Panc1 (cell line): ENCODE data around the gene EIPR1.

Experiments
- POLR2AphosphoS5 ChIP-seq: IDR thresholded peaks from 2 replicates; pipeline ENCODE4 v1.6.1; 2012; ENCODE audit warnings: mild to moderate bottlenecking, low read depth, low read length, moderate library complexity
- SIN3A ChIP-seq: IDR thresholded peaks from 2 replicates; pipeline ENCODE4 v1.6.1; 2012; ENCODE audit warnings: low read depth, mild to moderate bottlenecking, low read length, moderate library complexity, borderline replicate concordance; ENCODE audit not compliant: insufficient read depth
- TCF7L2 ChIP-seq: IDR thresholded peaks from 2 replicates; pipeline ENCODE4 v1.6.1; 2011; ENCODE audit warnings: mild to moderate bottlenecking, low read depth, low read length, inconsistent platforms
- TF ChIP-seq, protein P1 (sequence below): fragments of 450-650 bp; IDR thresholded peaks from 2 replicates; pipeline ENCODE4 v1.5.1; 2017; ENCODE audit warnings: mild to moderate bottlenecking
- TF ChIP-seq, protein P2 (sequence below), 2 experiments: IDR thresholded peaks; 2 replicates each; pipeline ENCODE4 v1.6.1; 2011 to 2012; ENCODE audit warnings: low read depth in 2 of 2, control low read depth in 1 of 2, low read length in 1 of 2, mild to moderate bottlenecking in 1 of 2, moderate library complexity in 1 of 2; ENCODE audit not compliant: insufficient read depth in 1 of 2

DNA sequence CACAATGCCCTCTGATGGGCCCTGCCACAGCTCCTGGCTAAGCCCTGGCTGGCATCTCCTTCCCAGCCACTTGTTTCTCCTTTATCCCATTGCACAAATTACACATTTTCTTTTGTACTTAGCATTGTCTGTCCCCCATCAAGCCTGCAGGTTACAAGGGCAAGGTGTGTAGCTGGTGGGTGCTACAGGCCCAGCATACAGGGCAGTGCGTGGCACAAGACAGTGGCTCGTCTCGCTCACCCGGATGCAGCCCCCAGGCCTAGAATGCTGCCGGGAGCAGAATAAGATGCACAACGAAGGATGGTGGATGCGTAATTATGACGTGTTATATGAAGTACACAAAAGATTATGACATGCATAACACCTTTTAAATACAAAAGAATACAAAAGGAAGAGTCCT, 87.6 kb downstream of the EIPR1 start:
- TF ChIP-seq, protein P1, sequence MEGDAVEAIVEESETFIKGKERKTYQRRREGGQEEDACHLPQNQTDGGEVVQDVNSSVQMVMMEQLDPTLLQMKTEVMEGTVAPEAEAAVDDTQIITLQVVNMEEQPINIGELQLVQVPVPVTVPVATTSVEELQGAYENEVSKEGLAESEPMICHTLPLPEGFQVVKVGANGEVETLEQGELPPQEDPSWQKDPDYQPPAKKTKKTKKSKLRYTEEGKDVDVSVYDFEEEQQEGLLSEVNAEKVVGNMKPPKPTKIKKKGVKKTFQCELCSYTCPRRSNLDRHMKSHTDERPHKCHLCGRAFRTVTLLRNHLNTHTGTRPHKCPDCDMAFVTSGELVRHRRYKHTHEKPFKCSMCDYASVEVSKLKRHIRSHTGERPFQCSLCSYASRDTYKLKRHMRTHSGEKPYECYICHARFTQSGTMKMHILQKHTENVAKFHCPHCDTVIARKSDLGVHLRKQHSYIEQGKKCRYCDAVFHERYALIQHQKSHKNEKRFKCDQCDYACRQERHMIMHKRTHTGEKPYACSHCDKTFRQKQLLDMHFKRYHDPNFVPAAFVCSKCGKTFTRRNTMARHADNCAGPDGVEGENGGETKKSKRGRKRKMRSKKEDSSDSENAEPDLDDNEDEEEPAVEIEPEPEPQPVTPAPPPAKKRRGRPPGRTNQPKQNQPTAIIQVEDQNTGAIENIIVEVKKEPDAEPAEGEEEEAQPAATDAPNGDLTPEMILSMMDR, result no peak
- TF ChIP-seq, protein P2, sequence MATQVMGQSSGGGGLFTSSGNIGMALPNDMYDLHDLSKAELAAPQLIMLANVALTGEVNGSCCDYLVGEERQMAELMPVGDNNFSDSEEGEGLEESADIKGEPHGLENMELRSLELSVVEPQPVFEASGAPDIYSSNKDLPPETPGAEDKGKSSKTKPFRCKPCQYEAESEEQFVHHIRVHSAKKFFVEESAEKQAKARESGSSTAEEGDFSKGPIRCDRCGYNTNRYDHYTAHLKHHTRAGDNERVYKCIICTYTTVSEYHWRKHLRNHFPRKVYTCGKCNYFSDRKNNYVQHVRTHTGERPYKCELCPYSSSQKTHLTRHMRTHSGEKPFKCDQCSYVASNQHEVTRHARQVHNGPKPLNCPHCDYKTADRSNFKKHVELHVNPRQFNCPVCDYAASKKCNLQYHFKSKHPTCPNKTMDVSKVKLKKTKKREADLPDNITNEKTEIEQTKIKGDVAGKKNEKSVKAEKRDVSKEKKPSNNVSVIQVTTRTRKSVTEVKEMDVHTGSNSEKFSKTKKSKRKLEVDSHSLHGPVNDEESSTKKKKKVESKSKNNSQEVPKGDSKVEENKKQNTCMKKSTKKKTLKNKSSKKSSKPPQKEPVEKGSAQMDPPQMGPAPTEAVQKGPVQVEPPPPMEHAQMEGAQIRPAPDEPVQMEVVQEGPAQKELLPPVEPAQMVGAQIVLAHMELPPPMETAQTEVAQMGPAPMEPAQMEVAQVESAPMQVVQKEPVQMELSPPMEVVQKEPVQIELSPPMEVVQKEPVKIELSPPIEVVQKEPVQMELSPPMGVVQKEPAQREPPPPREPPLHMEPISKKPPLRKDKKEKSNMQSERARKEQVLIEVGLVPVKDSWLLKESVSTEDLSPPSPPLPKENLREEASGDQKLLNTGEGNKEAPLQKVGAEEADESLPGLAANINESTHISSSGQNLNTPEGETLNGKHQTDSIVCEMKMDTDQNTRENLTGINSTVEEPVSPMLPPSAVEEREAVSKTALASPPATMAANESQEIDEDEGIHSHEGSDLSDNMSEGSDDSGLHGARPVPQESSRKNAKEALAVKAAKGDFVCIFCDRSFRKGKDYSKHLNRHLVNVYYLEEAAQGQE (IDR thresholded peaks at IDR 0.05; ENCODE audit: insufficient read depth in 1 of 2, low read depth in 2 of 2, low read length in 1 of 2), result no peak
- TF ChIP-seq TCF7L2 (no peak), POLR2AphosphoS5 (no peak), SIN3A (no peak)
